Keratinocyte (primary cell): ENCODE results near the gene GPR173. TPM values are rescaled to one million over a fixed set of nuclear protein-coding genes. Genes with fewer than 3 reads are reported as not detected.

ENCODE experiments used
- DNase-seq: peaks from one replicate; pipeline ENCODE4 v3.0.0-alpha.2; 2011; ENCODE audit warnings: low read depth, missing footprints, low spot score
- FAIRE-seq: peaks from 2 replicates; lab custom pipeline; 2011; peaks lifted over from hg19 to GRCh38; lab: Jason Lieb, UNC
- H2AFZ ChIP-seq: 2 replicates; pipeline ENCODE4 v1.6.0; 2012; ENCODE audit warnings: low read length, control low read depth, inconsistent platforms; ENCODE audit not compliant: control insufficient read depth
- H3K27ac ChIP-seq: 2 replicates; pipeline ENCODE4 v1.5.1; 2011; ENCODE audit warnings: low read length; ENCODE audit not compliant: control insufficient read depth, insufficient read depth
- H3K27me3 ChIP-seq: 3 replicates; pipeline ENCODE4 v1.6.0; 2011; ENCODE audit warnings: low read length; ENCODE audit not compliant: control insufficient read depth, insufficient read depth; ENCODE audit errors: extremely low read depth
- H3K36me3 ChIP-seq, 2 experiments: 2 replicates in 1 of 2; 3 replicates in 1 of 2; pipeline ENCODE4 v1.5.1; 2011; ENCODE audit warnings: low read length in 2 of 2, mild to moderate bottlenecking in 1 of 2; ENCODE audit not compliant: control insufficient read depth in 2 of 2, insufficient read depth in 2 of 2; ENCODE audit errors: extremely low read depth in 1 of 2
- H3K4me1 ChIP-seq: 3 replicates; pipeline ENCODE4 v1.5.1; 2011; ENCODE audit warnings: low read length; ENCODE audit not compliant: control insufficient read depth, insufficient read depth; ENCODE audit errors: extremely low read depth
- H3K4me2 ChIP-seq: 3 replicates; pipeline ENCODE4 v1.6.0; 2011; ENCODE audit warnings: low read depth, low read length; ENCODE audit not compliant: control insufficient read depth, insufficient read depth; ENCODE audit errors: extremely low read depth
- H3K4me3 ChIP-seq, 3 experiments: fragments of 200-600 bp in 1 of 3; sonication (generic) in 1 of 3; 2 replicates in 2 of 3; 3 replicates in 1 of 3; pipeline ENCODE4 v1.5.1; 2011 to 2016; ENCODE audit warnings: low read length in 3 of 3, mild to moderate bottlenecking in 3 of 3, control low read depth in 2 of 3, inconsistent platforms in 1 of 3, low read depth in 1 of 3, mixed read lengths in 1 of 3, mixed run types in 1 of 3, moderate library complexity in 1 of 3; ENCODE audit not compliant: control insufficient read depth in 2 of 3, insufficient read depth in 2 of 3; ENCODE audit errors: extremely low read depth in 1 of 3
- H3K79me2 ChIP-seq: 2 replicates; pipeline ENCODE4 v1.6.0; 2012; ENCODE audit warnings: low read length; ENCODE audit not compliant: control insufficient read depth, insufficient read depth
- H3K9ac ChIP-seq: 3 replicates; pipeline ENCODE4 v1.6.0; 2011; ENCODE audit warnings: low read length; ENCODE audit not compliant: control insufficient read depth, insufficient read depth; ENCODE audit errors: extremely low read depth
- H3K9me1 ChIP-seq: 3 replicates; pipeline ENCODE4 v1.6.0; 2011; ENCODE audit warnings: low read length; ENCODE audit not compliant: control insufficient read depth, insufficient read depth; ENCODE audit errors: extremely low read depth
- H3K9me3 ChIP-seq: 2 replicates; pipeline ENCODE4 v1.5.1; 2012; ENCODE audit warnings: low read depth, low read length; ENCODE audit not compliant: control insufficient read depth
- H4K20me1 ChIP-seq: 3 replicates; pipeline ENCODE4 v1.6.0; 2011; ENCODE audit warnings: low read length; ENCODE audit not compliant: control insufficient read depth, insufficient read depth; ENCODE audit errors: extremely low read depth
- CTCF ChIP-seq, 3 experiments: IDR thresholded peaks in 1 of 3; conservative IDR thresholded peaks in 1 of 3; optimal IDR thresholded peaks in 1 of 3; 2 replicates in 2 of 3; 3 replicates in 1 of 3; pipeline versions ENCODE3 to v1.5.1; 2011; ENCODE audit warnings: low read length in 3 of 3, mild to moderate bottlenecking in 3 of 3, moderate library complexity in 2 of 3, control low read depth in 1 of 3, inconsistent platforms in 1 of 3; ENCODE audit not compliant: insufficient read depth in 2 of 3; ENCODE audit errors: extremely low read depth in 1 of 3
- EZH2 ChIP-seq: IDR thresholded peaks from one replicate; pipeline ENCODE4 v1.6.1; 2012; ENCODE audit warnings: inconsistent platforms, mild to moderate bottlenecking, low read length, moderate library complexity
- dilution Hi-C: fragments of 300-500 bp; cut with MboI; formaldehyde crosslinking; loops from one replicate; pipeline ENCODE4 v1.7.0; 2020; ENCODE audit warnings: low sequenced_read_pairs; ENCODE audit not compliant: extremely low pct_ligation_motif_present
- polyA plus RNA-seq, 5 experiments: library from polyadenylated mRNA; depleted of rRNA in 3 of 5; stranded (reverse) in 3 of 5; stranded (forward) in 1 of 5; unstranded in 1 of 5; fragments of >200 nt; gene quantifications; 1 replicate in 1 of 5; 2 replicates in 3 of 5; 3 replicates in 1 of 5; pipeline versions ENCODE4 v1.2.1 to v1.2.3, GENCODE V29; 2011 to 2012; ENCODE audit warnings: missing spikeins in 2 of 5, low read depth in 1 of 5, low replicate concordance in 1 of 5

The GPR173 gene
- polyA plus RNA-seq, 1 donor (not counting 4 experiments of a cell fraction or from before 2014, with no cell fraction given), result 0.08 TPM

- no peaks in the 10 kb centered on the region for H4K20me1 ChIP-seq
- dilution Hi-C loops, result no loop called here
- FAIRE-seq, result no peak
These were observed 34.4 kb downstream of the GPR173 start for GRCh38 chrX:53082773-53083616.

GRCh38 chrX:53084043-53084570 lies 35.5 kb downstream of the GPR173 start:
- TF ChIP-seq CTCF (optimal IDR thresholded peaks at IDR 0.05 in 1 of 3, IDR thresholded peaks at IDR 0.05 in 1 of 3, conservative IDR thresholded peaks at IDR 0.05 in 1 of 3; ENCODE audit: extremely low read depth in 1 of 3, insufficient read depth in 2 of 3, low read length in 3 of 3) (no peak), EZH2 (no peak)
- H3K27ac ChIP-seq, result no peak overlapping the region
- peaks cover 2% of the 10 kb centered on the region for H3K79me2 ChIP-seq
- H3K4me3 ChIP-seq, result no peak overlapping the region
- no peaks in the 10 kb centered on the region for H4K20me1 ChIP-seq
- dilution Hi-C loops, result no loop called here
- peaks cover 8 to 10% of the 10 kb centered on the region in 2 experiments for H3K36me3 ChIP-seq
- peak; percentile 51 for FAIRE-seq
- no peaks in the 10 kb centered on the region for H3K27me3 ChIP-seq
- no peaks in the 10 kb centered on the region for H3K9me1 ChIP-seq
- H3K4me2 ChIP-seq, result no peak overlapping the region
- no peaks in the 10 kb centered on the region for H3K9me3 ChIP-seq
- DNase-seq, result no peak
- no peak overlapping the region for H2AFZ ChIP-seq
- no peak overlapping the region for H3K9ac ChIP-seq
- H3K4me1 ChIP-seq, result peaks cover 7% of the 10 kb centered on the region

More at GRCh38 chrX:53082773-53083616, 34.4 kb downstream of the GPR173 start:
- Histone ChIP-seq H3K4me1 (peaks cover 6% of the 10 kb centered on the region), H3K9me3 (no peaks in the 10 kb centered on the region), H3K27me3 (no peaks in the 10 kb centered on the region), H3K9ac (peak overlapping the region; percentile 74), H2AFZ (no peak overlapping the region), H3K9me1 (no peaks in the 10 kb centered on the region), H3K4me3 (peak overlapping the region; percentile 63 to 69 (median 66)), H3K4me2 (peak overlapping the region; percentile 76), H3K36me3 (peaks cover 8 to 10% of the 10 kb centered on the region in 2 experiments), H3K79me2 (peaks cover 2% of the 10 kb centered on the region), H3K27ac (peak overlapping the region; percentile 68)
- no peak for DNase-seq
- TF ChIP-seq EZH2 (no peak), CTCF (optimal IDR thresholded peaks at IDR 0.05 in 1 of 3, IDR thresholded peaks at IDR 0.05 in 1 of 3, conservative IDR thresholded peaks at IDR 0.05 in 1 of 3; ENCODE audit: extremely low read depth in 1 of 3, insufficient read depth in 2 of 3, low read length in 3 of 3) (no peak)
